RPMI7951 (cell line): ENCODE measurements around the gene PNPLA7. TPM values are rescaled to one million over a fixed set of nuclear protein-coding genes. Genes with fewer than 3 reads are reported as not detected.
"Not testable (repeated sequence)": the region's sequence is repeated elsewhere in the genome, so short reads cannot be mapped to it uniquely, and the experiment has no call there.

Experiments used
- DNase-seq: peaks from one replicate; pipeline ENCODE4 v3.0.0-alpha.2; 2012; ENCODE audit warnings: low read depth
- total RNA-seq: library from RNA; depleted of rRNA; stranded (reverse); fragments of >200 nt; shearing (Covaris generic); gene quantifications from 2 replicates; pipeline ENCODE4 v1.2.3, GENCODE V29; 2014; rRNA removed

Gene PNPLA7
- total RNA-seq, 1 experiment from 2014 or later, result not detected

DNA sequence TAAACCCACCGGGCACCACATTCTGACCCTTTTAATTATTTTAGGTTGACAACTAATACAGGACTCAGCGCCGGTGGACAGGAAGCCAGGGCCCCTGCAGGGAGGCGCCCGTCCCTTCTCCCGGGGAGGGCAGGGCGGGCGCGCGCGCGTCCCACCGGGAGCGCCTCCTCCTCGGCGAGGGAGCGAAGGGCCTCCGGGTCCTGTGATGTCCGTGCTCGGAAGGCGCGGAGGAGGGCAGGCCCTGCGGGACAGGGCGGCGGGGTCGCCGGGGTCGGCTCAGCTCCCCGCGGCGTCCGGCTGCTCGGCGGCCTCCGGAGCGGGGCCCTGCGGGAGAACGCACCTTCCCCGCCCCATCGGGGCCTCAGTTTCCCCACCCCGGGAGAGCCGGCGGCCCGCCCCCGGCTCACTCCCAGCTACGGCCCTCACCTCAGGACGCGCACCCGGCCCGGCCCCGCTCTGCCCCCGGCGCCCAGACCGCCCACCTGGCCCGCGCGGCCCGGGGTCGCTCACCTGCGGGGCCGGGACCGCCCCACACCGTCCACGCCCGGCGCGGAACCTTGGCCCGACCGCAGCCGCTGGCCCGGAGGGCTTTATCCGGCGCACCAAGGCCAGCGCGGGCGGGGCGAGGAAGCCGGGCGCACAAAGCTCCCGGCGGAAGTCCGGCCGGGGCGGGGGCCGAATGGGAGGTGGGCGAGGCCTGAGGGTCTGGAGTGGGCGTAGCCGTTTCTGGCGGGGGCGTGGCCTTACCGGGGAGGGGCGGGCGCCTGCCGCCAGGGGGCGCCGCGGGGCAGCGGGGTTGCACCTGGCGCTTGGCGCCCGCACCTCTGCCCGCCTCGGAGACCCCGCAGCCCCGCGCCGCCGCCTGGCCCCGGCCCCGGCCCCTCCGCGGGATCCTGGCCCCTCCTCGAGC, 127.3 kb downstream of the PNPLA7 start, which contains the start of the genes EXD3 and NOXA1:
Gene EXD3 (minus strand): TSS at position 559 of the 910 bp plus-strand sequence. CDS start 27,805 bp downstream, outside the sequence.
Gene NOXA1 (plus strand): TSS at position 790 of the 910 bp plus-strand sequence. CDS start 137 bp downstream, outside the sequence.
- DNase-seq, result peak; percentile 78

DNA sequence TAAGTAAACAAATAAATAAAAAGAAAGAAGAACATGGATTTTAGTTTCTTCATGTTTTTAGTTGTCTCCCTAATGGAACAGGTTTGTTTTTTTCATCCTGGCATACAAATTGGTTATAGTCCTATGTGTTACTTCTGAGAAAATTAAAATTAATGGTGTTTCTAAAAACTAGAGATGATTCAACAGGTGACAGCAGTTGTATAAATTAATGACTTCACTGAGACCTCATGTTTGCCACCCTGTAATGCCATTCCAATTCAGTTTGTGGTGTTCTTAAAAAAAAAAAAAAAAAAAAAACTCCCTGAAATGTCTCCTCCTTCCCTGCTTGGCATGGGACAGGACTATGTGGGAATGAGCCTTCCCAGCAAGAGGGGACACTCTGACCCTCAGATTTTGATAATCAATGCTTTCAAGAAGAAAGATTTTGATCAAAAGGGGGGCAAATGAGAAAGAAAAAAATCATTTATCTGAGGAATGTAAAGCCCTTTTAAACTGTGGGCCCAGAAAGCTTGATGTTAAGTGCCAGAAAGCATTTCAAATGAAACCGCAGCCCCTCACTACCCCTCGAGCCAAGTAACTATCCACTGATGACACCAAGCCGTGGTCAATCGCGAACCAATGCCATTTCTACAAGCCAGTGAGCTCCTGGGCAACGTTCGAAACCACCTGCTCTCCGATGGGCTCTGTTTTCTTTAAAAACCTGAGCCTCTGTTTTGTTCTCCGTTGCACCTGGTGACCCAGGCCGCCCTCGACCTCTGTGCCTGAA, 128.2 kb downstream of the PNPLA7 start:
- no peak for DNase-seq

DNA sequence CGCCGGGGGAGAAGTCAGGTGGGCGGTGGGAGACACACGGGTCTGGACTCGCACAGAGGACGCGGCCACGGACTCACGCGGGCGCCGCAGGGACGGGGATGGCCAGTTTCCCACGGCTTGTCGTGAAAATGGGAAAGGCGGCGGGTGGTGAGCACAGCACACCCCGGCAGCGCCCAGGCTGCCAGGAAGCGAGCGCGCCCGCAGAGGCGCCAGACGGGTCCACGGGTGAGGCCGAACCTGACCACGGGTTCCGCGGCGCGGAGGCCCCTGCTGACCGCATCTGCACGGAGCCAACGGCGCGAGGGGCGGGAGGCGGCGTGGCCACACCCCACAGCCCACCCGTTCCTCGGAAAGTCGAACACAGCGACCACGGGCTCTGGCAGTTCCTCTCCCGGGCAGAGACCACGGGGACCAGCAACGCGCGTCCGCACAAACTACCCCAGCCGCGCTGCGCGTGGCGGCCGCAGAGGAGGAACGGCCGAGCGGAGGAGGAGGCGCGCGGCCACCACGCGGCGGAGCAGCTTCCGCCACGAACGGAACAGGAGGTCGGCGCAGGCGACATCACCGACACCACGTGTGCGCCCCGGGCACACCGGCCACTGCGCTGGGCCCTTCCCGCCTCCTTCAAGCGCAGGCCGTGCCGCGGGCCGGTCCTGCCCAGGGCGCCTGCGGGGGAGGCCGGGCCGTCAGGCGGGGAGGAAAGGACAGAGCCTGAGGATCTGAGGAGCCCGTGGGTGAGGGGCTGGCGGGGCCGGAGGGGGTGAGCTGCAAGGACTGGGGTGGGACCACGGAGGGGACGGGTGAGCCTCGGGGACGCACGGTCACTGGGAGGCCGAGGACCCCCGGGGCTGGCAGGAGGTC, 132.8 kb downstream of the PNPLA7 start:
- DNase-seq, result no peak

DNA sequence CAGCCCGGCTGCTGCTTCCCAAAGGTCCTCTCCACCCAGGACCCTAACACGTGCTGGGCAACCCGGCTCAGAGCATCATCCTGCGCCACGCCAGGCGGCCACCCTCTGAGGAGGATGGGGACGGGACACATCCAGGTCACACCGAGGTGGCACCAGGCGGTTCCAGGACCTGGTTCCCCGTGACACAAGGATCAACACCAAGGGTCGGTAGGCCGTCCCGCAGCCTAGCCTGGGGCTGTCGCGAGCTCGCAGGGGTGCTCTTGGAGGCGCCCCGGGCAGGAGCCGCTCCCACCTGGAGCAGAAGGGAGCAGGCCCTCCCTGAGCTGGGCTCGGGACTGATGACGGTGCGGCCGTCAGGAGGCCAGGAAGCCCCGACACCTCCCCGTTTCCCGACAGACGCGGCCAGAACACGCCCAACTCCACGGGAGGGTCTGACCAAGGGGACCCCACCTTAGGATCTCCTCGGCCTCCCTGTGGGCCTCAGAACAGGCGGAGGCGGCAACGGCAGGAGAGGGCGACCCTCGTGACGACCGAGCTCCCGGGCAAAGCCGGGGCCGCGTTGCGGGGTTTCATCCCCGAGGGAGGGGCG, 133.5 kb downstream of the PNPLA7 start:
- DNase-seq, result no peak

DNA sequence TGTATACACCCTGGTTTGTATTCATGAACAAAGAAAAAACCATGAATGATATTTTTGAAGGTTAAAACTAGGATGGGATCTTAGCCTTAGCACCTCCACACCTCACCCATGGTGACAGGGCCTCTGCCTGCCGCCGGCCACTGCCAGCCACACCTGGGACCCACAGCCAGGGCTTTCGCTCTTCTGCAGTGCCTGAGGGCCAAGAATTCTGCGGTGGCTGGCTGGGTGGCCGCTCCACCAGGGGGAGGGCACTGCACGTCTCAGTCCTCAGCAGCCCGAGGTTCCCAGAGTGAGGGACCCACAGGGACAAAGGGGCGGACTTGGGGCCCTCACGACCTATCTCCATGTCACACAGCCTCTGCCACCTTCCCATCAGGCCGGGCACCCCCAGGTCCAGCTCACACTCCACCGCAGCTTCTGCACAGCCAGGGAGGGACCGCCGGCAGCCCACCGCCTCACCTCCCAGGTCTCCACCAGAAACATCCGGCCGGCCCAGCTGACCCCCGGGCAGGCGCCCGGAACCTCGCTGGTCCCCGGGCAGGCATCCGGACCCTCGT, 134.1 kb downstream of the PNPLA7 start:
- DNase-seq, result no peak

DNA sequence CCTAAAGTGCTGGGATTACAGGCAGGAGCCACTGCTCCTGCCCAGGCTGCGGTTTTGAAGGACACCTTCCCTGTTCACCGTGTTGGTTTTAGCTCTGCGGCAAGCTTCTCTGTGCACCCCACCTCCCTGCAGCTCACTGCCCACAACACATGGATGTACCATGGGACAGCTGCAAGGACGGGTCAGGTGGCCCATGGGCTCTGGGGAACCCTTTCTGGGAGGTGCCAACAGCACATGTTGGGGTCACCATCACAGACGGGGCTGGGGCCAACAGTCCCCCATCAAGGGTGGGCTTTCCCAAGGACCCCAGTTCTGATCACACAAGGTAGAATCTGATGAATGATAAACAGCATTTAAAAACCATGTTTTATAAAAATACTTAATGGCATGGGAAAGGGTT, 134.8 kb downstream of the PNPLA7 start:
- no peak for DNase-seq

DNA sequence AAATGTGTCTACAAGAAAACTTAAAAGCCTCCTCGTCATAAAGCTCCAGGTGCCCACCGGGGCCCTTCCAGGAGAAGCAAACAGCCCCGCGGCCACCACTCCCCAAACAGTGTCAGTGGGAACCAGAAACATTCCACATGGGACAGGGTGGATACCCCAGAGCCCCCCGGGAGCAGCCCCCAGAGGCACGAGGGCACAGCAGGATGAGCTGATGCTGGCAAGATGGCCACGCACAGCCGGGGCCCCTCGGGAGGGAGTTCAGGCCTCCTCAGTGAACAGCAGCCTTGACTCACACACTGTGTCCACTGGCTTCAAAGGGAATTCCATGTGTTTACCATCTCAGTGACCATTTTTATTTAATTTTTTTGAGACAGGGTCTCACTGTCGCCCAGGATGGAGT, 137.8 kb downstream of the PNPLA7 start:
- DNase-seq, result no peak

DNA sequence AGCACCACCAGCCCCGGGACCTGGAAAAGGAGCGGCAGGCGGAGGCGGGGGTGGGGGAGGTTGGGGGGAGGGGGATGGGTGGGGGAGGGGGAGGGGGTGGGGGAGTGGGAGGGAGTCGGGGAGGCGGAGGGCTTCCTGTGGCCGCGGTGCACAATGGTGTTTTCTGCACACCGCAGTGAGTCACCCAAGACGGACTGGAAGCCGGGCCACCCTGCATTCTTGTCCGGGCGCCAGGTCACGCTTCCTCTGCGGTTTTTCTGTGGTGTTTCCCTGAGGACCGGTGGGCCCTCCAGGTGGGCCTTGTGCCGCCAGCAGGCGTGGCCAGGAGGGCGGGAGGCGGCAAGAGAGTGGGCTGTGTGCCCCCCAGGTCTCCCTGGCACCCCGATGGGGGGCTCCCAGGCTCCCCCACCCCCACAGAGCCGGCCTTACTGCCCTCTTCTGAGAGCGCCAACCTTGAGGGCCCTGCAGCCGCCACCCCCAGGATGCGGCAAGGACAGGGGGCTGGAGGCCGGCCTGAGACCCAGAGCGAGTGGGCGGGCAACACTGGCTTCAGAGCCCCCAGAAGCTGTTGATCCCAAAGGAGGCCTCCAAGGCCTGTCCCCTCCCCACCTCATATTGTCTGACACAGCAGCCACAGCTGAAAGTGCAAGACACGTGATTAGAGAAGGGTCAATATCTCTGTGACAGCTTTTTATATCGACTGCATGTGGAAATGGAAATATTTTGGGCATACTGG, 138.4 kb downstream of the PNPLA7 start:
- peak; percentile 88 for DNase-seq

DNA sequence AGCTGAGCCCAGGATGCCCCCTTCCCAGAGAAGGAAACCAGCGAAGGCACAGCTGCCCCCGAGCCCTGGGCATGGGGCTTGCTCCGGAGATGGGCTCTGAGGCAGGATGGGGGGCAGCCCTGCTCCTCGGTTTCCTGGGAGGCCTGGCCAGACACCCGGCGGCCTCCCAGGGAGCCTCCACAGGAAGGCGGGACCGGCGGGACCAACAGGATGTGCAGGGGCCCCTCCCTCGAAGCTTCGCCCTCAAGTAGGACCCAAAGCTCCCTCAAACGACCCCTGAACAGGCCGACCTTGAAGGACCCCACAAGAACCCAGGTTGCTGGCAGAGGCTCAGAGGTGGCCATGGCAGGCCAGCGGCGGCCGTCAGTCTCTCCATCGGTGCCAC, 138.9 kb downstream of the PNPLA7 start:
- no peak for DNase-seq

DNA sequence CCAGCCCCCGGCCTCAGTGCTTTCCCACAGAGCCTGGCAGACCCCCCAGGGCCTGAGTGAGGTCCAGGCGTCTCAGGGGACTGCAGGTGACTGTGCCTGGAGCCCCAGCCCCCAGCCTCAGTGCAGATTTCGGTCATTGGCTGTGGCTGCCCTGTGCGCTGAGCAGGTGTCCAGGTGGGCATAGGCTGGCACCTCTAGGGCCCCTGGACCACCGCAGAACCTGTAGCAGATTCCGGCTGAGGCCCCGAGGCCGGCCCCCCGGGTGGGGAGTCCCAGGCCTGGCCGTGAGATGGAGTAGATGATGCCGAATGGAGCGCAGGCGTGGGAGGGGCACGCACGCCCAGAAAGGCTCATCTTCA, 139.3 kb downstream of the PNPLA7 start:
- no peak for DNase-seq

DNA sequence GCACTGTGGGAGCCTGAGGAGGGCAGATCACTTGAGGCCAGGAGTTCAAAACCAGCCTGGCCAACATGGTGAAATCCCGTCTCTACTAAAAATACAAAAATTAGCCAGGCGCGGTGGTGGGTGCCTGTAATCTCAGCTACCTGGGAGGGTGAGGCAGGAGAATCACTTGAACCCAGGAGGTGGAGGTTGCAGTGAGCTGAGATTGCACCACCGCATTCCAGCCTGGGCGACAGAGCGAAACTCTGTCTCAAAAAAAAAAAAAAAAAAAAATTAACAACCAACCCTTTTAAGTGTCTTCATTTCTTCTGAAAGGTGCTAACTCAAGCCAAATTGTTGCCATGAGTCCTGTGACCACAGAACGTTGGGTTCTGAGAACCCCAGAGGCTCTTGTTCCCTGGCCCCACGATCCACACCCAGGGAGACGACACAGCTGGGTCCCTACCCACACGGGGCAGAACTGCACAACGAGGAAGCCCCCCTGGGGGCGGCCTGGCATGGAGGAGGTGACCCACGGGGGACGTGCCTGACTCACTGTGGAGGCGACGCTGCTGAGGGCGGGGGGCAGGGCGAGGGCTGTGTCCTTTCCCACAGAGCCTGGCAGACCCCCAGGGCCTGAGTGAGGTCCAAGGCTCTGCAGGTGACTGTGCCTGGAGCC, 139.8 kb downstream of the PNPLA7 start:
- DNase-seq, result not testable (repeated sequence)

Other genes with a start within 250 kb of the PNPLA7 start
- 0.12 TPM in 1 of 2 replicates, not detected in the other for gene NRARP, start 248.1 kb downstream of the PNPLA7 start, total RNA-seq
- 0.24 and 1.3 TPM in 2 replicates for gene EXD3, start 127.2 kb downstream of the PNPLA7 start, total RNA-seq
- not detected in 2 replicates for gene NOXA1, start 127.0 kb downstream of the PNPLA7 start, total RNA-seq
- not detected in 2 replicates for gene ENTPD8, start 109.0 kb downstream of the PNPLA7 start, total RNA-seq
- gene NSMF, start 91.1 kb downstream of the PNPLA7 start, total RNA-seq, result 11.9 and 12.7 TPM in 2 replicates
- gene MRPL41, start 1.5 kb upstream of the PNPLA7 start, total RNA-seq, result 66.7 and 80.8 TPM in 2 replicates
- 14.5 and 20.0 TPM in 2 replicates for gene DPH7, start 28.5 kb upstream of the PNPLA7 start, total RNA-seq
- gene ZMYND19, start 40.1 kb upstream of the PNPLA7 start, total RNA-seq, result 16.3 and 19.1 TPM in 2 replicates
- gene ARRDC1, start 55.3 kb upstream of the PNPLA7 start, total RNA-seq, result 13.1 and 15.0 TPM in 2 replicates
- 11.5 and 18.8 TPM in 2 replicates for gene EHMT1, start 68.6 kb upstream of the PNPLA7 start, total RNA-seq